Measurements from ENCODE around the gene SMG6.

The SMG6 gene

GRCh38 chr17:2213291-2213960 lies 90.2 kb downstream of the SMG6 start:
- no peak for DNase-seq (ENCODE audit: extremely low spot score)
- CTCF ChIA-PET = interaction anchor here (0.9 to 4.4 kb wide), 6 partner anchors 10 to 127 kb away, joined by 3 to 28 read pairs (median 5); no protein-coding TSS in a partner anchor
- no peak for TF ChIP-seq CTCF (IDR thresholded peaks at IDR 0.05; ENCODE audit: control extremely low read depth, extremely low read depth, low read depth, missing control alignments)
- POLR2A ChIA-PET = no interaction called here

- no peak for DNase-seq (ENCODE audit: extremely low spot score)
- TF ChIP-seq CTCF (IDR thresholded peaks at IDR 0.05; ENCODE audit: control extremely low read depth, extremely low read depth, low read depth, missing control alignments) = no peak
- POLR2A ChIA-PET = no interaction called here
- CTCF ChIA-PET = interaction anchor here (0.9 to 4.4 kb wide), 4 partner anchors 10 to 72 kb away, joined by 3 to 28 read pairs (median 8); no protein-coding TSS in a partner anchor
These were observed 91.1 kb downstream of the SMG6 start for GRCh38 chr17:2212400-2212981.

- no peak for TF ChIP-seq CTCF (IDR thresholded peaks at IDR 0.05; ENCODE audit: control extremely low read depth, extremely low read depth, low read depth, missing control alignments)
- no peak for DNase-seq (ENCODE audit: extremely low spot score)
- CTCF ChIA-PET = no interaction called here
- POLR2A ChIA-PET = no interaction called here
These were observed 91.8 kb downstream of the SMG6 start for GRCh38 chr17:2211661-2212399.

GRCh38 chr17:2210726-2211125 lies 92.9 kb downstream of the SMG6 start:
- no peak for TF ChIP-seq CTCF (IDR thresholded peaks at IDR 0.05; ENCODE audit: control extremely low read depth, extremely low read depth, low read depth, missing control alignments)
- ChIA-PET CTCF (interaction anchor here (1.5 to 2.7 kb wide), 4 partner anchors 12 to 34 kb away, joined by 4 to 8 read pairs (median 7); no protein-coding TSS in a partner anchor), POLR2A (no interaction called here)
- no peak for DNase-seq (ENCODE audit: extremely low spot score)

GRCh38 chr17:2207815-2208515 lies 95.6 kb downstream of the SMG6 start:
- ChIA-PET POLR2A (no interaction called here), CTCF (interaction anchor here (0.7 to 1.6 kb wide), 5 partner anchors 11 to 154 kb away, joined by 3 to 4 read pairs (median 3); no protein-coding TSS in a partner anchor)
- no peak for DNase-seq (ENCODE audit: extremely low spot score)
- TF ChIP-seq CTCF (IDR thresholded peaks at IDR 0.05; ENCODE audit: control extremely low read depth, extremely low read depth, low read depth, missing control alignments) = no peak

- POLR2A ChIA-PET = no interaction called here
These were observed 99.2 kb downstream of the SMG6 start for GRCh38 chr17:2204393-2204792.

More at GRCh38 chr17:2204393-2204792, 99.2 kb downstream of the SMG6 start:
- no peak for TF ChIP-seq CTCF (IDR thresholded peaks at IDR 0.05; ENCODE audit: control extremely low read depth, extremely low read depth, low read depth, missing control alignments)
- DNase-seq (ENCODE audit: extremely low spot score) = no peak
- CTCF ChIA-PET = interaction anchor here (1.1 to 4.4 kb wide), 3 partner anchors 10 to 434 kb away, joined by 3 to 12 read pairs (median 12); no protein-coding TSS in a partner anchor

Data from GM10248 (cell line).